Thyroid gland (tissue), 4 donors: ENCODE data around the gene MED16. TPM values are rescaled to one million over a fixed set of nuclear protein-coding genes. Genes with fewer than 3 reads are reported as not detected.

Experiments used
- DNase-seq, 2 donors: peaks; one replicate each; pipeline ENCODE4 v3.0.0-alpha.2; 2019
- H3K27ac ChIP-seq, 3 donors: fragments of 200-600 bp; sonication (generic); 1 replicate in 2 of 3; 2 replicates in 1 of 3; pipeline ENCODE4 v1.5.1; 2016 to 2019; ENCODE audit warnings: mild to moderate bottlenecking in 1 of 3, moderate library complexity in 1 of 3
- H3K27me3 ChIP-seq: fragments of 200-600 bp; sonication (generic); one replicate; pipeline ENCODE4 v1.5.1; 2019
- H3K36me3 ChIP-seq, 2 donors: fragments of 200-600 bp; sonication (generic); one replicate each; pipeline ENCODE4 v1.5.1; 2016 to 2019
- H3K4me1 ChIP-seq, 2 donors: fragments of 200-600 bp; sonication (generic); one replicate each; pipeline ENCODE4 v1.5.1; 2017 to 2019
- H3K4me3 ChIP-seq, 3 donors: fragments of 200-600 bp; sonication (generic); replicated peaks in 1 of 3; 1 replicate in 2 of 3; 2 replicates in 1 of 3; pipeline ENCODE4 v1.5.1; 2016; ENCODE audit warnings: mild to moderate bottlenecking in 1 of 3
- H3K9me3 ChIP-seq: fragments of 200-600 bp; sonication (generic); one replicate; pipeline ENCODE4 v1.5.1; 2017
- POLR2A ChIP-seq, 2 donors: fragments of 450-650 bp; IDR thresholded peaks; one replicate each; pipeline ENCODE4 v1.6.1; 2017; ENCODE audit warnings: antibody characterized with exemption in 2 of 2, mild to moderate bottlenecking in 2 of 2, moderate library complexity in 1 of 2
- WGBS, 2 donors: methylation state at CpG; one replicate each; pipeline ENCODE4 v1.1.5; 2017; 5-methylcytosine and 5-hydroxymethylcytosine counted together
- intact Hi-C: fragments of 100-400 bp; cut with DNase I; formaldehyde crosslinking; loops from one replicate; pipeline ENCODE4 v1.15.1; 2023
- total RNA-seq, 4 donors: library from RNA; depleted of rRNA; stranded (reverse); fragments of >200 nt; gene quantifications; one replicate each; pipeline ENCODE4 v1.2.3, GENCODE V29; 2016
- TF ChIP-seq, protein P1 (sequence below), 6 experiments: fragments of 200-600 bp in 3 of 6; fragments of 450-650 bp in 3 of 6; sonication (generic) in 3 of 6; IDR thresholded peaks; one replicate each; pipeline ENCODE4 v1.5.1; 2016 to 2019; ENCODE audit warnings: antibody characterized with exemption in 6 of 6, mild to moderate bottlenecking in 2 of 6, inconsistent platforms in 1 of 6, moderate library complexity in 1 of 6

Gene MED16
- total RNA-seq, 4 donors from 2014 or later: 33.2 to 66.5 (median 54.3) TPM

DNA sequence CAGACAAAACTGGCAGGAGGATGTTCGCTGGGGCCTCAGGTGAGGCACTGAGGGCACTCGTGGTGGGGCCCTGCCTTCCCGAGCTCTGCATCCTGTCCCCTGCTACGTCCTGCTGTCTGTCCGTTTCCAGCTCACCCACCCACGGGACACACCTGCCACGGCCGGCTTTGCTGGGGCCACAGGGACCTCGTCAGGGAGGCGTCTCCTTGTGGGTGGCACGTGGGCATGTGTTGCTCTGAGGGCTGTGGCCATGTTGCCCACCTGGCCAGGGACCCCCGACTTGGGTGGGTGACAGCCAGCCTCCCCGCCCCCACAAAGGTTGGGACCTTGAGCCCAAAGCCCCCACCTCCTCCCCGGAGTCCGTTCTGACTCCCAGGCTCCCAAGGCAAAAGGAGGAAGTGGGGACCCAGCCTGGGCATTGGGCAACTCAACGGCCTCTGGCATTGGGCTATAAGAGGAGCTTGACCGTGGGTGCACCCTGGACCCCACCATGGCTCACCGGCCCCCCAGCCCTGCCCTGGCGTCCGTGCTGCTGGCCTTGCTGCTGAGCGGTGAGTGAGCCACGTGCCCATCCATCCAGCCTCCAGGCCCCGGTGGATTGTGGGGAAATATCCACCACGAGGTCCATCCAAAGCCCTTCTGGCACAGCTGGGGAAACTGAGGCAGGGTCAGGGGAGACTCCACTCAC, 52.3 kb downstream of the MED16 start, which contains the start of gene PRTN3:
Gene PRTN3 (plus strand): TSS at position 481 of the 688 bp plus-strand sequence. CDS start 10 bp downstream, at position 491.
- TF ChIP-seq, protein P1, sequence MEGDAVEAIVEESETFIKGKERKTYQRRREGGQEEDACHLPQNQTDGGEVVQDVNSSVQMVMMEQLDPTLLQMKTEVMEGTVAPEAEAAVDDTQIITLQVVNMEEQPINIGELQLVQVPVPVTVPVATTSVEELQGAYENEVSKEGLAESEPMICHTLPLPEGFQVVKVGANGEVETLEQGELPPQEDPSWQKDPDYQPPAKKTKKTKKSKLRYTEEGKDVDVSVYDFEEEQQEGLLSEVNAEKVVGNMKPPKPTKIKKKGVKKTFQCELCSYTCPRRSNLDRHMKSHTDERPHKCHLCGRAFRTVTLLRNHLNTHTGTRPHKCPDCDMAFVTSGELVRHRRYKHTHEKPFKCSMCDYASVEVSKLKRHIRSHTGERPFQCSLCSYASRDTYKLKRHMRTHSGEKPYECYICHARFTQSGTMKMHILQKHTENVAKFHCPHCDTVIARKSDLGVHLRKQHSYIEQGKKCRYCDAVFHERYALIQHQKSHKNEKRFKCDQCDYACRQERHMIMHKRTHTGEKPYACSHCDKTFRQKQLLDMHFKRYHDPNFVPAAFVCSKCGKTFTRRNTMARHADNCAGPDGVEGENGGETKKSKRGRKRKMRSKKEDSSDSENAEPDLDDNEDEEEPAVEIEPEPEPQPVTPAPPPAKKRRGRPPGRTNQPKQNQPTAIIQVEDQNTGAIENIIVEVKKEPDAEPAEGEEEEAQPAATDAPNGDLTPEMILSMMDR (IDR thresholded peaks at IDR 0.05): no peak
- TF ChIP-seq POLR2A (IDR thresholded peaks at IDR 0.05): no peak
- Histone ChIP-seq H3K36me3 (no peaks in the 10 kb centered on the region), H3K27ac (no peak within 1 kb of the TSS), H3K4me1 (peaks cover 10 to 14% of the 10 kb centered on the region in 2 donors), H3K9me3 (no peaks in the 10 kb centered on the region), H3K27me3 (no peaks in the 10 kb centered on the region), H3K4me3 (no peak within 1 kb of the TSS)
- WGBS, 2 donors: 70 to 72% methylated on average over 4 to 10 of the region's 24 CpGs
- intact Hi-C loops: no loop called here
- no peak for DNase-seq

DNA sequence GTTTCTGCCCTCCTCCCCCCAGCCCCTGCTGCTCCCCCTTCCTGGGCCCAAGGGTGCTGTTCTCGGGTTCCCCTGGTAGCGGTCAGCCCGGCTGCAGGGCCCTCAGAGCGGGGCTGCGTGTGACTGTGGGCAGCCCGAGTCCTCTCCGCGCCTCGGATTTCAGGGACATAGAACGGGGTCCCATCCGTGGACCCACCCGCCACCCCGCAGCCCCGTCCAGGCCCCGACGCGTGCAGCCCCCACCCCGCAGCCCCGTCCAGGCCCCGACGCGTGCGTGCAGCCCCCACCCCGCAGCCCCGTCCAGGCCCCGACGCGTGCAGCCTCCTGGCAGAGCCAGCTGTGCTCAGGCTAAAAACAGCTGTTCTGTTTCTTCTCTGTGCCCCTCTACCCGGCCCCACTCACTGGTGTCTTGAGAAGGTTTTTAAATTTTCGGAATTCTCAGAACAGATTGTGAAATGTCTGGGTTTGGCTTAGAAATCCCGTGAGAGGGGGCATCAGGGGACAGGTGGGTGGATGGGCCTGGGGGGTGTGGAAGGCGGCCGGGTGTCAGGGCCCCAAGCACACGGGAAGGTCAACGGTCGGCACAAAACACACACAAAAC, 57.7 kb downstream of the MED16 start:
- H3K27me3 ChIP-seq: no peaks in the 10 kb centered on the region
- TF ChIP-seq, protein P1 (IDR thresholded peaks at IDR 0.05): no peak
- TF ChIP-seq POLR2A (IDR thresholded peaks at IDR 0.05): no peak
- 77% methylated on average over 28 to 33 of the region's 36 CpGs for WGBS, 2 donors
- H3K9me3 ChIP-seq: no peaks in the 10 kb centered on the region
- DNase-seq: no peak
- H3K4me3 ChIP-seq: no peak overlapping the region
- no peak overlapping the region for H3K27ac ChIP-seq
- intact Hi-C loops: no loop called here
- no peaks in the 10 kb centered on the region for H3K36me3 ChIP-seq
- no peaks in the 10 kb centered on the region for H3K4me1 ChIP-seq

DNA sequence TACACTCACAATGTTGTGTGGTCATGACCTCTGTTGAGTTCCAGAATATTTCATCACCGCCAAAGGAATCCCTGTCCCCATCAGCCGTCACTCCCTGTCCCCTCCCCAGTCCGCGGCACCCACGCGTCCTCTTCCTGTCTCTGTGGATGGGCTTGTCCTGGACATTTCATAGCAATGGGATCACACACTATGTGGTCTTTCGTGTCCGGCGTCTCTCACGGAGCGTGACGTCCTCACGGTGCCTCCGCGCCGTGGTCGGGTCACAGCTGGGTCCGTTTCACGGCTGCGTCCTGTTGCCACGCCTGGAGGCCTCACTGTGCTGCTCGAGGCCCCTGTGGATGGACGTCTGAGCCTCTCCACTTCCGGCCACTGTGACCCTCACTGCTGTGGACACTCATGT, 58.8 kb downstream of the MED16 start:
- H3K4me1 ChIP-seq: no peaks in the 10 kb centered on the region
- H3K9me3 ChIP-seq: no peaks in the 10 kb centered on the region
- no peak for DNase-seq
- 69 to 80% methylated on average over 21 to 24 of the region's 24 CpGs for WGBS, 2 donors
- H3K27me3 ChIP-seq: no peaks in the 10 kb centered on the region
- H3K36me3 ChIP-seq: no peaks in the 10 kb centered on the region
- intact Hi-C loops: no loop called here
- H3K4me3 ChIP-seq: no peak overlapping the region
- TF ChIP-seq, protein P1 (IDR thresholded peaks at IDR 0.05): no peak
- TF ChIP-seq POLR2A (IDR thresholded peaks at IDR 0.05): no peak
- no peak overlapping the region for H3K27ac ChIP-seq

DNA sequence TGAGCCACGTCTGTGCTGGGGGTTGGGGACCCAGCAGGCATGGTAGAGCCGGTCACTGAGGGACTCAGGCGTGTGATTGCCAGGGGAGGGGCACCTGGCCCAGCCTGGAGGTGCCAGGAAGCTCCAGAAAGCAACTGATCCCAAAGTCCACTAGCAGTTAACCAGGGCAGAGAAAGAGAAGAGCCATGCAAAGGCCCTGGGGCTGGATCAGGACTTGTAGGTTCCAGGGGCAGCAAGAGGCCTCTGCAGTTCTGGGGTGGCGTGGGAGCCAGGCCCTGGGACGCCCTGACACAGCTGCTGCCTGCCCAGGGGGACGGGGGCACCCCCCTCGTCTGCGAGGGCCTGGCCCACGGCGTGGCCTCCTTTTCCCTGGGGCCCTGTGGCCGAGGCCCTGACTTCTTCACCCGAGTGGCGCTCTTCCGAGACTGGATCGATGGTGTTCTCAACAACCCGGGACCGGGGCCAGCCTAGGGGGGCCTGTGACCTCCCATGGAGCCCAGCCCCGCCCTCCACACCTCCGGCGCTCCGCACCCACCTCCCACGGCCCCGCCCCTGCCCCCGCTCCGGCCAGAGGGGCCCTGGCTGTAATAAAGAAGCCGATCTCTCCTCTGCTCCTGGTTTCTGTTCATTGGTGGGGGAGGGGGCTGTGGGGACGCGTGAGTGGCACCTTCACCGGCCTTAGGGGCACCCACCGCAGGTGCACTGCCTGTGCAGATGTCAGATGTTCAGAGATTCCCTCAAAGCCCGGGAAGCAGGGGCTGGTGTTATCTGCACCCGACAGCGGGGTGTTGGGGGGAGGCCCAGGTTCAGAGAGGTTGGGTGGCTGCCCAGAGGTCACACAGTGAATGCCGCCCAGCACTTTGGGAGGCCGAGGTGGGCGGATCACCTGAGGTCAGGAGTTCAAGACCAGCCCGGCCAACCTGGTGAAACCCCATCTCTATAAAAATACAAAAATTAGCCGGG, 61.3 kb downstream of the MED16 start:
- no peak overlapping the region for H3K4me3 ChIP-seq
- WGBS, 2 donors: 57 to 82% methylated on average over 10 to 33 of the region's 38 CpGs
- no peaks in the 10 kb centered on the region for H3K4me1 ChIP-seq
- H3K9me3 ChIP-seq: no peaks in the 10 kb centered on the region
- no peaks in the 10 kb centered on the region for H3K36me3 ChIP-seq
- TF ChIP-seq, protein P1 (IDR thresholded peaks at IDR 0.05): no peak
- no peak for TF ChIP-seq POLR2A (IDR thresholded peaks at IDR 0.05)
- no peaks in the 10 kb centered on the region for H3K27me3 ChIP-seq
- no peak overlapping the region for H3K27ac ChIP-seq
- DNase-seq: peak in 1 of 2 donors; percentile 21
- intact Hi-C loops: no loop called here
